Mesothelial cell of epicardium (in vitro differentiated cells): Measurements from ENCODE around the gene ZBED4. TPM values are rescaled to one million over a fixed set of nuclear protein-coding genes. Genes with fewer than 3 reads are reported as not detected.

Experiments
- DNase-seq, 2 experiments: peaks; one replicate each; pipeline ENCODE4 v3.0.0; 2021; ENCODE audit warnings: low spot score in 2 of 2; ENCODE audit not compliant: unreplicated experiment in 2 of 2
- H3K27ac Mint-ChIP-seq: 2 replicates; pipeline ENCODE4 v1.8.0; 2021; ENCODE audit warnings: mixed read lengths
- H3K27me3 Mint-ChIP-seq: 2 replicates; pipeline ENCODE4 v1.8.0; 2021; ENCODE audit warnings: low read depth, mixed read lengths
- H3K36me3 Mint-ChIP-seq: 2 replicates; pipeline ENCODE4 v1.8.0; 2021; ENCODE audit warnings: mixed read lengths
- H3K4me1 Mint-ChIP-seq: 2 replicates; pipeline ENCODE4 v1.8.0; 2021; ENCODE audit warnings: mixed read lengths
- H3K4me3 Mint-ChIP-seq: 2 replicates; pipeline ENCODE4 v1.8.0; 2021; ENCODE audit warnings: mild to moderate bottlenecking, moderate library complexity, mixed read lengths
- H3K9me3 Mint-ChIP-seq: 2 replicates; pipeline ENCODE4 v1.8.0; 2021; ENCODE audit warnings: mixed read lengths
- CTCF ChIP-seq: fragments of 200-600 bp; sonication (generic); IDR thresholded peaks from one replicate; pipeline ENCODE4 v1.5.0; 2021; ENCODE audit warnings: antibody characterized with exemption; ENCODE audit not compliant: unreplicated experiment
- total RNA-seq: library from RNA; stranded (reverse); gene quantifications from 3 replicates; pipeline ENCODE4 v1.2.1, GENCODE V29; 2021

Gene ZBED4
- total RNA-seq, 1 donor from 2014 or later, result 32.6 TPM

GRCh38 chr22:49910229-49911155 is 56.8 kb downstream of the ZBED4 start:
- H3K9me3 Mint-ChIP-seq, result no peaks in the 10 kb centered on the region
- H3K27ac Mint-ChIP-seq, result no peak overlapping the region
- H3K4me1 Mint-ChIP-seq, result no peaks in the 10 kb centered on the region
- H3K4me3 Mint-ChIP-seq, result no peak overlapping the region
- H3K27me3 Mint-ChIP-seq, result no peaks in the 10 kb centered on the region
- no peak for TF ChIP-seq CTCF
- no peak for DNase-seq
- peaks cover 21% of the 10 kb centered on the region for H3K36me3 Mint-ChIP-seq

GRCh38 chr22:49911881-49912625 is 58.4 kb downstream of the ZBED4 start:
- peaks cover 17% of the 10 kb centered on the region for H3K36me3 Mint-ChIP-seq
- no peak overlapping the region for H3K27ac Mint-ChIP-seq
- H3K4me1 Mint-ChIP-seq, result no peaks in the 10 kb centered on the region
- TF ChIP-seq CTCF, result no peak
- no peaks in the 10 kb centered on the region for H3K9me3 Mint-ChIP-seq
- H3K4me3 Mint-ChIP-seq, result no peak overlapping the region
- H3K27me3 Mint-ChIP-seq, result no peaks in the 10 kb centered on the region
- DNase-seq, result no peak

GRCh38 chr22:49913026-49913425 is 59.4 kb downstream of the ZBED4 start:
- Mint-ChIP-seq H3K4me3 (no peak overlapping the region), H3K36me3 (peaks cover 10% of the 10 kb centered on the region), H3K9me3 (no peaks in the 10 kb centered on the region), H3K27me3 (no peaks in the 10 kb centered on the region), H3K4me1 (no peaks in the 10 kb centered on the region), H3K27ac (no peak overlapping the region)
- no peak for DNase-seq
- TF ChIP-seq CTCF, result no peak

GRCh38 chr22:49913446-49913845 is 59.8 kb downstream of the ZBED4 start:
- no peaks in the 10 kb centered on the region for H3K4me1 Mint-ChIP-seq
- H3K27ac Mint-ChIP-seq, result no peak overlapping the region
- DNase-seq, result no peak
- no peaks in the 10 kb centered on the region for H3K9me3 Mint-ChIP-seq
- H3K36me3 Mint-ChIP-seq, result peaks cover 9% of the 10 kb centered on the region
- no peak for TF ChIP-seq CTCF
- H3K4me3 Mint-ChIP-seq, result no peak overlapping the region
- no peaks in the 10 kb centered on the region for H3K27me3 Mint-ChIP-seq

GRCh38 chr22:49914256-49914655 is 60.6 kb downstream of the ZBED4 start:
- peaks cover 8% of the 10 kb centered on the region for H3K36me3 Mint-ChIP-seq
- no peaks in the 10 kb centered on the region for H3K4me1 Mint-ChIP-seq
- no peak overlapping the region for H3K27ac Mint-ChIP-seq
- H3K9me3 Mint-ChIP-seq, result no peaks in the 10 kb centered on the region
- no peak overlapping the region for H3K4me3 Mint-ChIP-seq
- DNase-seq, result no peak
- no peaks in the 10 kb centered on the region for H3K27me3 Mint-ChIP-seq
- no peak for TF ChIP-seq CTCF
